ENCODE results near the gene LPCAT2.

DNA sequence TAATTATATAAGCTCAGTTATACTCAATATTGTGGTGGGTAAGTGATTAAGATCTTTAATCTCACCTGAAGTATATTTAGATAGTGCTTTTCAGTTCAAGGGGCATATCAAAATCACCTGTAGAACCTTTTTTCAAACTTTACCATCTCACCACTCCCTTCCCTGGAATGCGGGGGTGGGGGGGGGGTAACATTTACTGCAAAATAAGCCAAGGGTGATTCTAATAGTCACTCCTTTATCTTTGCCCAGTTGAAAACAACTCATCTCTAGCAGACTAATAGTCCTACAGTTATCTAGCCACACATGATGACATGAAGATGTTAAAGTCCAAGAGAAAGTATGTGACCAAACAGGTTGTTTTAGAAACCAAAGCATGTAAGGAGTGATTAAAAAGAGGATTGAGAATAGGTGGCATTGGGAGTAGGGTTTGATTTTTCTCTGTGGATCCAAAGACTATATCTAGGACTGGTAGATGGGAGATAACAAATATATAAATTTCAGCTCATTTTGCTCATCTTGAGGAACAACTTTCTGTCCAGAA, 21.5 kb downstream of the LPCAT2 start:
- TF ChIP-seq, protein P1, sequence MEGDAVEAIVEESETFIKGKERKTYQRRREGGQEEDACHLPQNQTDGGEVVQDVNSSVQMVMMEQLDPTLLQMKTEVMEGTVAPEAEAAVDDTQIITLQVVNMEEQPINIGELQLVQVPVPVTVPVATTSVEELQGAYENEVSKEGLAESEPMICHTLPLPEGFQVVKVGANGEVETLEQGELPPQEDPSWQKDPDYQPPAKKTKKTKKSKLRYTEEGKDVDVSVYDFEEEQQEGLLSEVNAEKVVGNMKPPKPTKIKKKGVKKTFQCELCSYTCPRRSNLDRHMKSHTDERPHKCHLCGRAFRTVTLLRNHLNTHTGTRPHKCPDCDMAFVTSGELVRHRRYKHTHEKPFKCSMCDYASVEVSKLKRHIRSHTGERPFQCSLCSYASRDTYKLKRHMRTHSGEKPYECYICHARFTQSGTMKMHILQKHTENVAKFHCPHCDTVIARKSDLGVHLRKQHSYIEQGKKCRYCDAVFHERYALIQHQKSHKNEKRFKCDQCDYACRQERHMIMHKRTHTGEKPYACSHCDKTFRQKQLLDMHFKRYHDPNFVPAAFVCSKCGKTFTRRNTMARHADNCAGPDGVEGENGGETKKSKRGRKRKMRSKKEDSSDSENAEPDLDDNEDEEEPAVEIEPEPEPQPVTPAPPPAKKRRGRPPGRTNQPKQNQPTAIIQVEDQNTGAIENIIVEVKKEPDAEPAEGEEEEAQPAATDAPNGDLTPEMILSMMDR (IDR thresholded peaks at IDR 0.05) = no peak
- TF ChIP-seq POLR2A (IDR thresholded peaks at IDR 0.05; ENCODE audit: low read length) = no peak
- TF ChIP-seq EHMT2 (IDR thresholded peaks at IDR 0.05; ENCODE audit: low read depth) = no peak
- TF ChIP-seq EP300 (IDR thresholded peaks at IDR 0.05) = no peak
- TF ChIP-seq PHF8 (IDR thresholded peaks at IDR 0.05; ENCODE audit: borderline replicate concordance, low read depth) = no peak
- no peak for TF ChIP-seq NR3C1 (IDR thresholded peaks at IDR 0.05)
